ENCODE results near the gene LRSAM1. TPM values are rescaled to one million over a fixed set of nuclear protein-coding genes. Genes with fewer than 3 reads are reported as not detected.

Gene LRSAM1
- total and polyA plus RNA-seq, 9 of the 15 experiments (the other 6 are each of a cell fraction or from before 2014, with no cell fraction given): 0.07 to 16.2 (median 4.7) TPM

DNA sequence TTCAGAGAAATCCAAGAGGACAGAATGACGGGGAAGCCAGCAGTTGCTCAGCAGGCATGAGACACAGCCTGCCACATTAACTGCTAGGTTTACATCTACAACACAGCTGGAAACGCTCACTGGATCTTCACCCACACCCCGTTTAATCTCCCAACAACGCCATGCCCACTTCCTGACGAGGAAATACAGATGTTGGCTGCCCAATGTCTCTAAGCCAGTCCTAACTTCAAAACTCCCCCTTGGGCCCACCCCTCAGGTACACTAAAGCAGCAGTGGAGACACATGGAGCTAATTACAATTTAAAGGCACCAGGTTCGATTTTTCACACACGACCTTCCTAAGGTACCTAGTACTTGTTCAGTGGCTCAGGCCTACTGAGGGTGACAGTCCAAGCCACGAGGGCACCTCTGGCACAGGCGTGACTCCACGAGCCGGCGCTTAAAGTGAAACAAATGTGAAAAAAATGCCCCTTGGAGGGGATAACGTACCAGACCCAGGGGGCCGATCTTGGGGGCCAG is 1.0 kb upstream of the LRSAM1 start (continued):
- TF ChIP-seq, protein P1, sequence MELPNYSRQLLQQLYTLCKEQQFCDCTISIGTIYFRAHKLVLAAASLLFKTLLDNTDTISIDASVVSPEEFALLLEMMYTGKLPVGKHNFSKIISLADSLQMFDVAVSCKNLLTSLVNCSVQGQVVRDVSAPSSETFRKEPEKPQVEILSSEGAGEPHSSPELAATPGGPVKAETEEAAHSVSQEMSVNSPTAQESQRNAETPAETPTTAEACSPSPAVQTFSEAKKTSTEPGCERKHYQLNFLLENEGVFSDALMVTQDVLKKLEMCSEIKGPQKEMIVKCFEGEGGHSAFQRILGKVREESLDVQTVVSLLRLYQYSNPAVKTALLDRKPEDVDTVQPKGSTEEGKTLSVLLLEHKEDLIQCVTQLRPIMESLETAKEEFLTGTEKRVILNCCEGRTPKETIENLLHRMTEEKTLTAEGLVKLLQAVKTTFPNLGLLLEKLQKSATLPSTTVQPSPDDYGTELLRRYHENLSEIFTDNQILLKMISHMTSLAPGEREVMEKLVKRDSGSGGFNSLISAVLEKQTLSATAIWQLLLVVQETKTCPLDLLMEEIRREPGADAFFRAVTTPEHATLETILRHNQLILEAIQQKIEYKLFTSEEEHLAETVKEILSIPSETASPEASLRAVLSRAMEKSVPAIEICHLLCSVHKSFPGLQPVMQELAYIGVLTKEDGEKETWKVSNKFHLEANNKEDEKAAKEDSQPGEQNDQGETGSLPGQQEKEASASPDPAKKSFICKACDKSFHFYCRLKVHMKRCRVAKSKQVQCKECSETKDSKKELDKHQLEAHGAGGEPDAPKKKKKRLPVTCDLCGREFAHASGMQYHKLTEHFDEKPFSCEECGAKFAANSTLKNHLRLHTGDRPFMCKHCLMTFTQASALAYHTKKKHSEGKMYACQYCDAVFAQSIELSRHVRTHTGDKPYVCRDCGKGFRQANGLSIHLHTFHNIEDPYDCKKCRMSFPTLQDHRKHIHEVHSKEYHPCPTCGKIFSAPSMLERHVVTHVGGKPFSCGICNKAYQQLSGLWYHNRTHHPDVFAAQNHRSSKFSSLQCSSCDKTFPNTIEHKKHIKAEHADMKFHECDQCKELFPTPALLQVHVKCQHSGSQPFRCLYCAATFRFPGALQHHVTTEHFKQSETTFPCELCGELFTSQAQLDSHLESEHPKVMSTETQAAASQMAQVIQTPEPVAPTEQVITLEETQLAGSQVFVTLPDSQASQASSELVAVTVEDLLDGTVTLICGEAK (IDR thresholded peaks at IDR 0.05): 0 out of 2 replicates have a peak, but pooled peaks have one; percentile 41
- TF ChIP-seq, protein P1 (CRISPR knock-in tag; IDR thresholded peaks at IDR 0.05): no peak
- TF ChIP-seq SUPT5H (IDR thresholded peaks at IDR 0.05) (0 out of 2 replicates have a peak, but pooled peaks have one; percentile 6), COPS2 (conservative IDR thresholded peaks at IDR 0.05) (no peak), SIN3A (IDR thresholded peaks at IDR 0.05; ENCODE audit: borderline replicate concordance in 2 of 2, control insufficient read depth in 1 of 2, low read depth in 2 of 2, low read length in 2 of 2) (peak in 1 of 2 experiments; percentile 46; a peak in 1 of 4 replicates), XRCC5 (IDR thresholded peaks at IDR 0.05; ENCODE audit: low read depth, low read length) (0 out of 2 replicates have a peak, but pooled peaks have one; percentile 35)

All from K562 (cell line).